Breast epithelium (tissue), 3 donors: ENCODE results near the gene LURAP1L.

Source experiments
- CTCF ChIP-seq, 3 donors: fragments of 450-650 bp; IDR thresholded peaks; one replicate each; pipeline ENCODE4 v1.5.1; 2016 to 2017; ENCODE audit warnings: antibody characterized with exemption in 3 of 3, mild to moderate bottlenecking in 3 of 3, moderate library complexity in 3 of 3
- POLR2A ChIP-seq: fragments of 450-650 bp; IDR thresholded peaks from one replicate; pipeline ENCODE4 v1.6.1; 2016; ENCODE audit warnings: antibody characterized with exemption, mild to moderate bottlenecking, moderate library complexity
- POLR2AphosphoS5 ChIP-seq, 3 donors: sonication (generic); formaldehyde crosslinking; IDR thresholded peaks; one replicate each; pipeline ENCODE4 v1.6.1; 2017; ENCODE audit warnings: antibody characterized with exemption in 3 of 3

- TF ChIP-seq POLR2A = no peak
- no peak for TF ChIP-seq POLR2AphosphoS5 (IDR thresholded peaks at IDR 0.05)
- no peak for TF ChIP-seq CTCF (IDR thresholded peaks at IDR 0.05)
Measured at GRCh38 chr9:12815888-12816287, 41.1 kb downstream of the LURAP1L start.
